A549 (cell line): Measurements from ENCODE around the gene ACVRL1. TPM values are rescaled to one million over a fixed set of nuclear protein-coding genes. Genes with fewer than 3 reads are reported as not detected.

ENCODE experiments used
- ATAC-seq, 2 experiments: fragments of 200-7000 bp in 1 of 2; fragments of >200 bp in 1 of 2; cut with Nextera tagmentation in 1 of 2; cut with Tn5 transposase in 1 of 2; 3 replicates each; pipeline versions ENCODE4 v1.8.0 to v1.9.1; 2018 to 2020; ENCODE audit warnings: mild to moderate bottlenecking in 1 of 2, moderate library complexity in 1 of 2
- CTCF ChIA-PET: fragments of 300-600 bp; sonication (Branson Sonifier 250); formaldehyde crosslinking; extraction: SDS; loops from one replicate; lab custom pipeline; 2021; ENCODE audit warnings: antibody characterized with exemption, inconsistent platforms; lab: Yijun Ruan, JAX
- POLR2A ChIA-PET: fragments of 350-600 bp; formaldehyde crosslinking; extraction: SDS; loops from one replicate; lab custom pipeline; 2021; ENCODE audit warnings: antibody characterized with exemption, inconsistent platforms; lab: Yijun Ruan, JAX
- DNase-seq, 2 experiments: peaks; one replicate each; pipeline versions ENCODE4 v3.0.0 to v3.0.0-alpha.2; 2011 to 2016; ENCODE audit warnings: low read depth in 1 of 2, low spot score in 1 of 2
- FAIRE-seq: peaks from 2 replicates; lab custom pipeline; 2011; peaks lifted over from hg19 to GRCh38; lab: Jason Lieb, UNC
- H3K27ac ChIP-seq, 2 experiments: fragments of >200 bp; sonication (Bioruptor Twin); formaldehyde crosslinking; 3 replicates each; pipeline ENCODE4 v1.5.1; 2016 to 2017
- H3K4me1 ChIP-seq: fragments of >200 bp; sonication (Bioruptor Twin); formaldehyde crosslinking; 3 replicates; pipeline ENCODE4 v1.6.1; 2016
- H3K4me2 ChIP-seq: fragments of >200 bp; sonication (Bioruptor Twin); formaldehyde crosslinking; 3 replicates; pipeline ENCODE4 v1.6.1; 2016
- H3K4me3 ChIP-seq: fragments of >200 bp; sonication (Bioruptor Twin); formaldehyde crosslinking; 3 replicates; pipeline ENCODE4 v1.5.1; 2016
- H3K9me3 ChIP-seq: fragments of >200 bp; sonication (Bioruptor Twin); formaldehyde crosslinking; 3 replicates; pipeline ENCODE4 v1.6.1; 2016
- BCL3 ChIP-seq: fragments of >200 bp; sonication (Bioruptor Twin); formaldehyde crosslinking; IDR thresholded peaks from 3 replicates; pipeline ENCODE4 v1.6.1; 2016
- CHD4 ChIP-seq: fragments of 200-600 bp; sonication (generic); IDR thresholded peaks from 2 replicates; pipeline ENCODE4 v1.6.1; 2016; ENCODE audit warnings: antibody characterized with exemption, mild to moderate bottlenecking, borderline replicate concordance
- CTCF ChIP-seq: fragments of >200 bp; sonication (Bioruptor Twin); formaldehyde crosslinking; IDR thresholded peaks from 3 replicates; pipeline ENCODE4 v1.5.1; 2016
- ELK1 ChIP-seq: fragments of 150-350 bp; IDR thresholded peaks from 2 replicates; pipeline ENCODE4 v1.6.1; 2014; ENCODE audit warnings: low read depth, mild to moderate bottlenecking, low read length
- ESRRA ChIP-seq: fragments of 150-350 bp; IDR thresholded peaks from 2 replicates; pipeline ENCODE4 v1.6.1; 2014; ENCODE audit warnings: mild to moderate bottlenecking, low read length, borderline replicate concordance
- FOSB ChIP-seq: fragments of 250-450 bp; sonication (Bioruptor Pico); IDR thresholded peaks from 2 replicates; pipeline ENCODE4 v1.5.0; 2020; ENCODE audit warnings: mild to moderate bottlenecking, moderate library complexity
- FOSL2 ChIP-seq, 2 experiments: fragments of 450-650 bp in 1 of 2; fragments of >200 bp in 1 of 2; sonication (Bioruptor Twin) in 1 of 2; formaldehyde crosslinking; IDR thresholded peaks; 2 replicates each; pipeline versions ENCODE4 v1.5.0 to v1.6.1; 2016 to 2020; ENCODE audit warnings: mild to moderate bottlenecking in 1 of 2, moderate library complexity in 1 of 2
- HDAC2 ChIP-seq: fragments of 200-600 bp; sonication (generic); IDR thresholded peaks from 2 replicates; pipeline ENCODE4 v1.6.1; 2016
- HEYL ChIP-seq: fragments of 250-450 bp; sonication (Bioruptor Pico); IDR thresholded peaks from 2 replicates; pipeline ENCODE4 v1.8.0; 2021; ENCODE audit warnings: mild to moderate bottlenecking, moderate library complexity
- HOXA7 ChIP-seq: fragments of 250-450 bp; sonication (Bioruptor Pico); IDR thresholded peaks from 2 replicates; pipeline ENCODE4 v1.5.0; 2020; ENCODE audit warnings: mild to moderate bottlenecking, moderate library complexity
- KDM1A ChIP-seq: fragments of 200-600 bp; sonication (generic); IDR thresholded peaks from 2 replicates; pipeline ENCODE4 v1.6.1; 2016; ENCODE audit warnings: low read depth, mild to moderate bottlenecking
- MAFK ChIP-seq: fragments of 450-650 bp; IDR thresholded peaks from 2 replicates; pipeline ENCODE4 v1.6.1; 2014; ENCODE audit not compliant: partially characterized antibody
- NFE2L2 ChIP-seq: fragments of 150-350 bp; conservative IDR thresholded peaks from 2 replicates; pipeline ENCODE4 v1.6.1; 2014; ENCODE audit warnings: low read length
- PHF8 ChIP-seq: fragments of 200-600 bp; sonication (generic); IDR thresholded peaks from 2 replicates; pipeline ENCODE4 v1.6.1; 2016; ENCODE audit warnings: low read depth, mild to moderate bottlenecking, antibody characterized with exemption, moderate library complexity, borderline replicate concordance
- RARB ChIP-seq: fragments of 250-450 bp; sonication (Bioruptor Pico); IDR thresholded peaks from 2 replicates; pipeline ENCODE4 v1.8.0; 2021; ENCODE audit warnings: mild to moderate bottlenecking, moderate library complexity
- TP53 ChIP-seq: fragments of 250-450 bp; sonication (Bioruptor Pico); IDR thresholded peaks from 2 replicates; pipeline ENCODE4 v1.5.0; 2021; ENCODE audit warnings: mild to moderate bottlenecking, moderate library complexity
- ZC3H11A ChIP-seq: fragments of 450-650 bp; IDR thresholded peaks from 2 replicates; pipeline ENCODE4 v1.6.1; 2014; ENCODE audit warnings: antibody characterized with exemption, mild to moderate bottlenecking
- ZNF302 ChIP-seq: fragments of 250-450 bp; sonication (Bioruptor Pico); IDR thresholded peaks from 2 replicates; pipeline ENCODE4 v1.9.0; 2021; ENCODE audit warnings: inconsistent platforms, mild to moderate bottlenecking, moderate library complexity
- ZSCAN20 ChIP-seq: fragments of 250-450 bp; sonication (Bioruptor Pico); IDR thresholded peaks from 2 replicates; pipeline ENCODE4 v1.8.0; 2022; ENCODE audit warnings: mild to moderate bottlenecking, moderate library complexity
- WGBS: methylation state at CpG from one replicate; pipeline ENCODE4 v1.1.6; 2017; ENCODE audit errors: missing lambda C conversion rate; 5-methylcytosine and 5-hydroxymethylcytosine counted together
- polyA plus RNA-seq, 4 experiments: library from polyadenylated mRNA; depleted of rRNA in 3 of 4; stranded (reverse); fragments of >200 nt; fragmentation: RNase III in 1 of 4; extraction: RNeasy Plus Mini Kit Qiagen cat#74134 plus additional on column Dnase treatment in 1 of 4; gene quantifications; 2 replicates in 3 of 4; 3 replicates in 1 of 4; pipeline ENCODE4 v1.2.3, GENCODE V29; 2011 to 2017
- TF ChIP-seq, protein P1 (sequence below): IDR thresholded peaks from 2 replicates; pipeline ENCODE4 v1.6.1; 2012

Gene ACVRL1
- polyA plus RNA-seq, 2 of the 4 experiments (the other 2 are of a cell fraction): 0.03 TPM; not detected in 1

GRCh38 chr12:51897181-51897580 is 10.1 kb upstream of the ACVRL1 start:
- WGBS: 65% methylated on average over 8 of the region's 8 CpGs
- DNase-seq (no peak), ATAC-seq (no peak), FAIRE-seq (no peak)
- no peak for TF ChIP-seq HEYL
- TF ChIP-seq, protein P1, sequence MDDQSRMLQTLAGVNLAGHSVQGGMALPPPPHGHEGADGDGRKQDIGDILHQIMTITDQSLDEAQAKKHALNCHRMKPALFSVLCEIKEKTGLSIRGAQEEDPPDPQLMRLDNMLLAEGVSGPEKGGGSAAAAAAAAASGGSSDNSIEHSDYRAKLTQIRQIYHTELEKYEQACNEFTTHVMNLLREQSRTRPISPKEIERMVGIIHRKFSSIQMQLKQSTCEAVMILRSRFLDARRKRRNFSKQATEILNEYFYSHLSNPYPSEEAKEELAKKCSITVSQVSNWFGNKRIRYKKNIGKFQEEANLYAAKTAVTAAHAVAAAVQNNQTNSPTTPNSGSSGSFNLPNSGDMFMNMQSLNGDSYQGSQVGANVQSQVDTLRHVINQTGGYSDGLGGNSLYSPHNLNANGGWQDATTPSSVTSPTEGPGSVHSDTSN: no peak
- no peak for TF ChIP-seq ELK1
- TF ChIP-seq CHD4: no peak
- TF ChIP-seq HOXA7 (CRISPR knock-in tag): no peak
- no peak for TF ChIP-seq KDM1A
- no peak for TF ChIP-seq FOSB (CRISPR knock-in tag)
- TF ChIP-seq ZSCAN20: no peak
- TF ChIP-seq ZC3H11A: no peak
- H3K4me1 ChIP-seq: no peaks in the 10 kb centered on the region
- no peak overlapping the region for H3K27ac ChIP-seq
- POLR2A ChIA-PET: interaction anchor here (0.6 kb wide), 1 partner anchor 105 kb away, joined by 3 read pairs; no protein-coding TSS in a partner anchor
- no peak overlapping the region for H3K4me2 ChIP-seq
- CTCF ChIA-PET: interaction anchor here (0.9 to 4.8 kb wide), 5 partner anchors 9 to 186 kb away, joined by 3 to 31 read pairs (median 3); partner anchors contain the start of genes ACVRL1 and ANKRD33
- H3K9me3 ChIP-seq: no peaks in the 10 kb centered on the region
- H3K4me3 ChIP-seq: no peak overlapping the region

- no peak for FAIRE-seq
- CTCF ChIA-PET: interaction anchor here (0.6 to 1.4 kb wide), 6 partner anchors 9 to 185 kb away, joined by 3 to 6 read pairs (median 3); partner anchors contain the start of gene ANKRD33
- no peaks in the 10 kb centered on the region for H3K4me1 ChIP-seq
- no peak overlapping the region for H3K27ac ChIP-seq
- H3K4me2 ChIP-seq: no peak overlapping the region
- POLR2A ChIA-PET: no interaction called here
- 58% methylated on average over 2 of the region's 2 CpGs for WGBS
- H3K4me3 ChIP-seq: no peak overlapping the region
- no peak for ATAC-seq
- DNase-seq: no peak
- no peaks in the 10 kb centered on the region for H3K9me3 ChIP-seq
- TF ChIP-seq MAFK: no peak
- TF ChIP-seq FOSL2 (IDR thresholded peaks at IDR 0.05): no peak
- no peak for TF ChIP-seq FOSL2 (CRISPR knock-in tag; IDR thresholded peaks at IDR 0.05)
- no peak for TF ChIP-seq HDAC2
- TF ChIP-seq BCL3: no peak
- TF ChIP-seq ZNF302 (CRISPR knock-in tag): no peak
- no peak for TF ChIP-seq CTCF
- TF ChIP-seq TP53 (CRISPR knock-in tag): no peak
- no peak for TF ChIP-seq PHF8
- no peak for TF ChIP-seq ESRRA
- TF ChIP-seq RARB (CRISPR knock-in tag): no peak
- TF ChIP-seq ZSCAN20: no peak
- TF ChIP-seq NFE2L2: no peak
- no peak for TF ChIP-seq ELK1
Measured at GRCh38 chr12:51898506-51898905, 8.8 kb upstream of the ACVRL1 start.
